ENCODE results near the gene CHI3L2.
"Not testable (repeated sequence)": the region's sequence is repeated elsewhere in the genome, so short reads cannot be mapped to it uniquely, and the experiment has no call there.

CHI3L2 gene

GRCh38 chr1:111202366-111202706 lies 25.2 kb upstream of the CHI3L2 start:
- no peak for DNase-seq (ENCODE audit: low read depth)

GRCh38 chr1:111202707-111203623 lies 24.5 kb upstream of the CHI3L2 start:
- DNase-seq (ENCODE audit: low read depth): no peak

GRCh38 chr1:111203681-111204200 lies 23.8 kb upstream of the CHI3L2 start:
- no peak for DNase-seq (ENCODE audit: low read depth)

GRCh38 chr1:111204201-111204982 lies 23.1 kb upstream of the CHI3L2 start:
- no peak for DNase-seq (ENCODE audit: low read depth)

- DNase-seq (ENCODE audit: low read depth): no peak
Observed at GRCh38 chr1:111204983-111205713, 22.4 kb upstream of the CHI3L2 start.

- DNase-seq (ENCODE audit: low read depth): no peak
Observed at GRCh38 chr1:111205714-111206050, 21.8 kb upstream of the CHI3L2 start.

GRCh38 chr1:111208921-111209320 lies 18.6 kb upstream of the CHI3L2 start:
- no peak for DNase-seq (ENCODE audit: low read depth)

GRCh38 chr1:111209622-111210021 lies 17.9 kb upstream of the CHI3L2 start:
- DNase-seq (ENCODE audit: low read depth): no peak

GRCh38 chr1:111211921-111212320 lies 15.6 kb upstream of the CHI3L2 start:
- no peak for DNase-seq (ENCODE audit: low read depth)

GRCh38 chr1:111212634-111213335 lies 14.7 kb upstream of the CHI3L2 start:
- DNase-seq (ENCODE audit: low read depth): no peak

GRCh38 chr1:111213412-111213811 lies 14.1 kb upstream of the CHI3L2 start:
- DNase-seq (ENCODE audit: low read depth): no peak

- no peak for DNase-seq (ENCODE audit: low read depth)
Observed at GRCh38 chr1:111214074-111214801, 13.3 kb upstream of the CHI3L2 start.

GRCh38 chr1:111214884-111215283 lies 12.6 kb upstream of the CHI3L2 start:
- DNase-seq (ENCODE audit: low read depth): no peak

- DNase-seq (ENCODE audit: low read depth): not testable (repeated sequence)
Observed at GRCh38 chr1:111215285-111215684, 12.2 kb upstream of the CHI3L2 start.

- DNase-seq (ENCODE audit: low read depth): no peak
Observed at GRCh38 chr1:111216751-111217150, 10.8 kb upstream of the CHI3L2 start.

GRCh38 chr1:111217183-111217910 lies 10.2 kb upstream of the CHI3L2 start:
- DNase-seq (ENCODE audit: low read depth): no peak

- DNase-seq (ENCODE audit: low read depth): no peak
Observed at GRCh38 chr1:111218701-111219556, 8.6 kb upstream of the CHI3L2 start.

GRCh38 chr1:111219557-111220286 lies 7.8 kb upstream of the CHI3L2 start:
- no peak for DNase-seq (ENCODE audit: low read depth)

Data from GM04504 (cell line).